ENCODE measurements around the gene ABCA7.

Gene ABCA7

GRCh38 chr19:1047696-1048147 is 7.8 kb downstream of the ABCA7 start:
- H3K27ac ChIP-seq: no peak overlapping the region
- TF ChIP-seq CTCF (conservative IDR thresholded peaks at IDR 0.05): no peak

GRCh38 chr19:1049106-1049505 is 9.2 kb downstream of the ABCA7 start:
- H3K27ac ChIP-seq: no peak overlapping the region
- no peak for TF ChIP-seq CTCF (conservative IDR thresholded peaks at IDR 0.05)

- TF ChIP-seq CTCF (conservative IDR thresholded peaks at IDR 0.05): no peak
- no peak overlapping the region for H3K27ac ChIP-seq
Observed at GRCh38 chr19:1049800-1050199, 9.9 kb downstream of the ABCA7 start.

GRCh38 chr19:1050989-1051788 is 11.3 kb downstream of the ABCA7 start:
- TF ChIP-seq CTCF (conservative IDR thresholded peaks at IDR 0.05): no peak
- H3K27ac ChIP-seq: no peak overlapping the region

- TF ChIP-seq CTCF (conservative IDR thresholded peaks at IDR 0.05): no peak
- no peak overlapping the region for H3K27ac ChIP-seq
Observed at GRCh38 chr19:1051791-1052190, 11.9 kb downstream of the ABCA7 start.

- H3K27ac ChIP-seq: no peak overlapping the region
- TF ChIP-seq CTCF (conservative IDR thresholded peaks at IDR 0.05): no peak
Observed at GRCh38 chr19:1052349-1052975, 12.6 kb downstream of the ABCA7 start.

GRCh38 chr19:1053176-1054101 is 13.5 kb downstream of the ABCA7 start:
- no peak overlapping the region for H3K27ac ChIP-seq

More at GRCh38 chr19:1053176-1054101, 13.5 kb downstream of the ABCA7 start:
- TF ChIP-seq CTCF (conservative IDR thresholded peaks at IDR 0.05): no peak
